IPS-18a (cell line): Measurements from ENCODE around the gene GNAI1.

ENCODE experiments used
- H3K27ac ChIP-seq: one replicate; pipeline ENCODE4 v1.5.1; 2013; ENCODE audit warnings: low read length
- H3K27me3 ChIP-seq: one replicate; pipeline ENCODE4 v1.6.1; 2013; ENCODE audit warnings: mild to moderate bottlenecking, low read length; ENCODE audit not compliant: control insufficient read depth, insufficient read depth
- H3K36me3 ChIP-seq: one replicate; pipeline ENCODE4 v1.6.1; 2013; ENCODE audit warnings: low read depth, low read length; ENCODE audit not compliant: control insufficient read depth
- H3K4me1 ChIP-seq: one replicate; pipeline ENCODE4 v1.6.1; 2013; ENCODE audit warnings: low read depth, low read length; ENCODE audit not compliant: control insufficient read depth
- H3K4me3 ChIP-seq: one replicate; pipeline ENCODE4 v1.5.1; 2013; ENCODE audit warnings: low read length
- H3K9ac ChIP-seq: one replicate; pipeline ENCODE4 v1.6.1; 2013; ENCODE audit warnings: mild to moderate bottlenecking, low read length, moderate library complexity
- H3K9me3 ChIP-seq: one replicate; pipeline ENCODE4 v1.6.1; 2013; ENCODE audit warnings: low read depth, low read length; ENCODE audit not compliant: control insufficient read depth

GNAI1 gene

DNA sequence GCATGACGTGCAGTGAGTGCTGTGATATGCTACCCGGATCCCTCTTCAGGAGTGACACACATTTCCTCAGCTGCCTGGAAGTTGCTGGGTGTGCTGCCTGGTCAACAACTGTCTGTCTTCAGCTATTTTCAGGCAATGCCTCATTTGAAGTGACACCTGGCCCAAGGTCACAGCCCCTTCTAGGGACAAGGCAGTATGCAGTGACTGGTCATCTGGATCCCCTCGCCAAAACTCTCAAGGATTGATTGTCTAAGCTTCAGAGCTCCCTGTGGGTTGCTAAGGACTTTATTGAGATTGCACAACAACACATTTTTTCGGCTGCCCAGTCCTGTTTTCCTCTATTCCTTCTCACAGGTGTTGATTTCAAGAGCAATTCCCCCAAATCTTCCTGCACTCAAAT lies 108.8 kb downstream of the GNAI1 start:
- Histone ChIP-seq H3K36me3 (no peaks in the 10 kb centered on the region), H3K9me3 (no peaks in the 10 kb centered on the region), H3K9ac (no peak overlapping the region), H3K4me3 (no peak overlapping the region), H3K27ac (no peak overlapping the region), H3K27me3 (no peaks in the 10 kb centered on the region), H3K4me1 (no peaks in the 10 kb centered on the region)

- Histone ChIP-seq H3K27me3 (no peaks in the 10 kb centered on the region), H3K4me1 (no peaks in the 10 kb centered on the region), H3K9me3 (no peaks in the 10 kb centered on the region), H3K36me3 (no peaks in the 10 kb centered on the region), H3K27ac (no peak overlapping the region), H3K4me3 (no peak overlapping the region), H3K9ac (no peak overlapping the region)
These were observed 109.7 kb downstream of the GNAI1 start for GRCh38 chr7:80244206-80244916.

DNA sequence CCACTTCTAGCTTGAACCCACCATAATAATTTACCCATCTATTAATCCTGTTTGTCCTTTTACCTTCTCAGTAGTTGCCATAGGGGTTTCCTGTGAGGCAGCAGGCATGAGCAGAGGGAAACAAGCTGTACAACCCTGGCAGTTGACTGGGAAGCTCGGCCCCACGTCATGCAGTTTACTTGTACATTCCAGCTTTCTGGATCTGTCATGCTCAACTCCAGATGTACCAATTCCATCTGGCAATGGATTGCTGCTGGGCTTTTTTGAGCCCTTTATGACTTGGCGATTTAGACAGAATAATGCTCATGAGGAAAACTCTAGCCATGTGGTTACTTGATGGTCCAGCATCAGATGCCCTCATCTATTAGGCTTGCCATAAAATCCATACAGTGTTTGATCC lies 112.5 kb downstream of the GNAI1 start:
- H3K9me3 ChIP-seq, result no peaks in the 10 kb centered on the region
- no peaks in the 10 kb centered on the region for H3K36me3 ChIP-seq
- H3K9ac ChIP-seq, result no peak overlapping the region
- H3K4me1 ChIP-seq, result no peaks in the 10 kb centered on the region
- no peak overlapping the region for H3K4me3 ChIP-seq
- no peak overlapping the region for H3K27ac ChIP-seq
- no peaks in the 10 kb centered on the region for H3K27me3 ChIP-seq

- Histone ChIP-seq H3K27ac (no peak overlapping the region), H3K36me3 (no peaks in the 10 kb centered on the region), H3K27me3 (no peaks in the 10 kb centered on the region), H3K9ac (no peak overlapping the region), H3K4me1 (no peaks in the 10 kb centered on the region), H3K4me3 (no peak overlapping the region), H3K9me3 (no peaks in the 10 kb centered on the region)
These were observed 113.3 kb downstream of the GNAI1 start for GRCh38 chr7:80247891-80248290.

GRCh38 chr7:80249184-80249583 lies 114.6 kb downstream of the GNAI1 start:
- Histone ChIP-seq H3K27ac (no peak overlapping the region), H3K9me3 (no peaks in the 10 kb centered on the region), H3K27me3 (no peaks in the 10 kb centered on the region), H3K36me3 (no peaks in the 10 kb centered on the region), H3K4me1 (no peaks in the 10 kb centered on the region), H3K9ac (no peak overlapping the region), H3K4me3 (no peak overlapping the region)

DNA sequence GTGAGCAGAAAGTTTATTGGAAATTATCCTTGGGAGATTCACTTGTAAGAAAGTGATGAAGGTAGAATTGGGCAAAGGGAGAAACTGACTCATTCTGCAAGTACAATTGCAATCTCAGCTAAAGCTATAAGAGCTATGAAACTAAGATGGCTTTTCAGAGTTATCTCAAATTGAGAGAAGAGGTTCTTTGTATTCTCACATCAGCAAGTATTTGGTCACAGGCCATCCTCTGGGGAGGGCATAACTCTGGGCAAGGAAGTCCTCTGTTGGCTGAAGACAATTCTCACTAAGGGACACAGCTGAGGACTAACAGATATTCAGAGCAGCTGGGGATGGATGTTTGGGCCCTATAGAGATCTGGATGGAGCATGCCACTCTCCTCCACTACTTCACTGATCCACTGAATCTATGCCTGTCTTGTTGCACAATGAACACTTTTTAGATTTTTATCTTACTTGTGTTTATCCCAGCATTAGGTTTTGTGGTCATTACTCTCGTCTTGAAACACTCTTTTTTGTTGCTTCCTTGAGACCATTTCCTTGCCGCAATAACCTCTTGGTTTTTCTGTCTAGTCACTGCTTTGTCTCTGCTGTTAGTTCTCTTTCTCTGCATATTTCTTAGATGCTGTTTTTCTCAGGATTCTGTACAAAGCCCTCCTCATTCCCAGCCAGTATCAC lies 115.1 kb downstream of the GNAI1 start:
- Histone ChIP-seq H3K4me3 (no peak overlapping the region), H3K9ac (no peak overlapping the region), H3K36me3 (no peaks in the 10 kb centered on the region), H3K27ac (no peak overlapping the region), H3K4me1 (no peaks in the 10 kb centered on the region), H3K9me3 (no peaks in the 10 kb centered on the region), H3K27me3 (no peaks in the 10 kb centered on the region)

DNA sequence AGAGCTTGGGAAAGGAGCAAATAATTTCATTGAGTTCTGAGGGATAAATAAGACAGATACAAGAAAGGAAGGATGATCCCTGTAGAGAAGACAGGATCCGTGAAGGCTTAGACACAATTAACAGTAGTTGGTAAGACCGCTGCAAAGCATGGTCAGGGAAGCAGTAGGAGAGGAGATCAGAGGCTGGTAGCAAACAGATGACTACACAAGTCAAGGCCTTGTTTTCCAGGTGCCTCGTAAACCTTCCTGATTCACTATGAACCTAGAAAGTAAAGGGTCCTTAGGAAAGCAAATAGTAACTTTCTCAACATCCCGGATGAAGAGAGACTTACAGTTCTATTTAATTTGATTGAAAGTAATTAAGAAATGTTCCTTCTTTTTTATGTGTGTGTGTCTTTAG lies 118.6 kb downstream of the GNAI1 start:
- H3K4me1 ChIP-seq, result no peaks in the 10 kb centered on the region
- no peaks in the 10 kb centered on the region for H3K36me3 ChIP-seq
- no peak overlapping the region for H3K4me3 ChIP-seq
- H3K9ac ChIP-seq, result no peak overlapping the region
- H3K27ac ChIP-seq, result no peak overlapping the region
- H3K9me3 ChIP-seq, result no peaks in the 10 kb centered on the region
- H3K27me3 ChIP-seq, result no peaks in the 10 kb centered on the region

GRCh38 chr7:80253653-80254052 lies 119.0 kb downstream of the GNAI1 start:
- no peaks in the 10 kb centered on the region for H3K36me3 ChIP-seq
- no peak overlapping the region for H3K27ac ChIP-seq
- H3K4me3 ChIP-seq, result no peak overlapping the region
- no peak overlapping the region for H3K9ac ChIP-seq
- H3K27me3 ChIP-seq, result no peaks in the 10 kb centered on the region
- no peaks in the 10 kb centered on the region for H3K9me3 ChIP-seq
- no peaks in the 10 kb centered on the region for H3K4me1 ChIP-seq

GRCh38 chr7:80255656-80256055 lies 121.0 kb downstream of the GNAI1 start:
- no peak overlapping the region for H3K4me3 ChIP-seq
- H3K27me3 ChIP-seq, result no peaks in the 10 kb centered on the region
- no peaks in the 10 kb centered on the region for H3K9me3 ChIP-seq
- H3K27ac ChIP-seq, result no peak overlapping the region
- no peak overlapping the region for H3K9ac ChIP-seq
- no peaks in the 10 kb centered on the region for H3K4me1 ChIP-seq
- no peaks in the 10 kb centered on the region for H3K36me3 ChIP-seq

DNA sequence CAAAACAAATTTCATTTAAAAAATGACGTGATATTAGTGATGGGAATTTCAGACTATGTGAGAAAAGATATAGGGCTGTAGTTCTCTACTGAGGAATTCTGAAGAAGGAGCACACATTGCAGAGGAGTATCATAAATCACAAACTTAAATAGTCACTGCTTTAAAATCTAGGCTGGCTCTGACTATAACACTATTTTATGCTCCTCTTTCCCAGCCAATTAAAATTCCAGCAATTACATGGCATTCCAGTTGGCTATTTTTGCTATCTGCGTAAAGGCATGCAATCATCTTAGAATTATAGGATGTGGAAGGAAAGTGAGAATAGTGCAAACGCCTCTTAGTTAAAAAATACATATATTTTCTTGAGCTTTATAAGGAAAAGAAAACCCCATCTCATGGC lies 123.1 kb downstream of the GNAI1 start:
- Histone ChIP-seq H3K27ac (no peak overlapping the region), H3K4me1 (no peaks in the 10 kb centered on the region), H3K9me3 (no peaks in the 10 kb centered on the region), H3K27me3 (no peaks in the 10 kb centered on the region), H3K36me3 (no peaks in the 10 kb centered on the region), H3K4me3 (no peak overlapping the region), H3K9ac (no peak overlapping the region)

- Histone ChIP-seq H3K9me3 (no peaks in the 10 kb centered on the region), H3K4me1 (no peaks in the 10 kb centered on the region), H3K4me3 (no peak overlapping the region), H3K9ac (no peak overlapping the region), H3K27me3 (no peaks in the 10 kb centered on the region), H3K36me3 (no peaks in the 10 kb centered on the region), H3K27ac (no peak overlapping the region)
These were observed 126.0 kb downstream of the GNAI1 start for GRCh38 chr7:80260606-80261005.

DNA sequence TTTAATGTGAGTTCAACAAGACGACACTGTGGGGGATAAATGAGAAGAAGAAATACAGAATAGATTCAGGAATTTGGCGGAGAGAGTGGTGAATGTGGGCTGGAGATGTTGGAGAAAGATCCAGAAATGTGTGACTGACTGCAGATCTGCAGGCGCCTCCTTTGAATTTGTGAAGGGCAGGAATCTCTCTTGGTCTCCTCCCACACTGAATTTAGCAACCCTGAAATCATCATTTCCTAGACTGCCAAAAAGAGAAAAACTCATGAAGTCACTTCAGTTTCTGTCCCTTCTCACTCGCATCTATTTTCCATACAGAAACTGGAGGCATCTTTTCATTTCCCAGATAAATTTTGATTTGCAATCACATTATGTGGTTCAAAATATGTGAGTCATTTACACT lies 128.7 kb downstream of the GNAI1 start:
- Histone ChIP-seq H3K36me3 (no peaks in the 10 kb centered on the region), H3K27ac (no peak overlapping the region), H3K4me1 (no peaks in the 10 kb centered on the region), H3K9me3 (no peaks in the 10 kb centered on the region), H3K4me3 (no peak overlapping the region), H3K9ac (no peak overlapping the region), H3K27me3 (no peaks in the 10 kb centered on the region)
